Bronchial epithelial cell (primary cell): ENCODE data around the gene CMTM4. TPM values are rescaled to one million over a fixed set of nuclear protein-coding genes. Genes with fewer than 3 reads are reported as not detected.
"Not testable (repeated sequence)": the region's sequence is repeated elsewhere in the genome, so short reads cannot be mapped to it uniquely, and the experiment has no call there.

Experiments used
- DNase-seq: peaks from one replicate; pipeline ENCODE4 v3.0.0-alpha.2; 2010; ENCODE audit warnings: low read depth
- FAIRE-seq: peaks from 2 replicates; lab custom pipeline; 2011; peaks lifted over from hg19 to GRCh38; lab: Jason Lieb, UNC
- H3K27me3 ChIP-seq: 2 replicates; pipeline ENCODE4 v1.5.1; 2011; ENCODE audit warnings: low read length; ENCODE audit not compliant: control insufficient read depth, insufficient read depth
- H3K36me3 ChIP-seq: 2 replicates; pipeline ENCODE4 v1.5.1; 2011; ENCODE audit warnings: low read length; ENCODE audit not compliant: control insufficient read depth, insufficient read depth
- H3K4me3 ChIP-seq: 2 replicates; pipeline ENCODE4 v1.5.1; 2011; ENCODE audit warnings: mild to moderate bottlenecking, low read depth, low read length, control low read depth
- total RNA-seq: library from RNA; depleted of rRNA; stranded (reverse); fragments of >200 nt; gene quantifications from 2 replicates; pipeline ENCODE4 v1.2.1, GENCODE V29; 2014
- TF ChIP-seq, protein P1 (sequence below): IDR thresholded peaks from 2 replicates; pipeline ENCODE4 v1.5.1; 2011; ENCODE audit warnings: mild to moderate bottlenecking, moderate library complexity, low read length, control low read depth, inconsistent platforms; ENCODE audit not compliant: insufficient read depth, severe bottlenecking

Gene CMTM4
- total RNA-seq, 1 donor from 2014 or later, result 83.2 TPM

DNA sequence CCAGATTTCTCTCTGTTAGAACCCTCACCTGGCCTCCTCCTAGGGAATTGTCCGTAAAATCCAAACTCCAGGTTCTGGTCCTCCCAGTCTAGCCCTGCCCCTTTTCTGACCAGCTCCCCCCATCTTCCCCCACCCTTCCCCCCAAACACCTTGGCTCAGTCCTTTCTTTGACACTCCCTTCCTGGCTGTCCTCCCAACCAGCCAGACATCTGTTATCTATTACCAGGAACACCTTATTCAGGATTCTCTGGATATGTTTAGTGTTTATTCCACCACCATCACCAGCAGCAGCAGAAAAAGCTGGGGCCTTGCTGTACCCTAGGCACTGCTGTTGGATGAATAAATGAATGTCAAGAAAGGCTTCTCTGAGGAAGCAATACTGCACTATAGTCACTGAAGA is 96.1 kb downstream of the CMTM4 start:
- DNase-seq (no peak), FAIRE-seq (no peak)
- TF ChIP-seq, protein P1, sequence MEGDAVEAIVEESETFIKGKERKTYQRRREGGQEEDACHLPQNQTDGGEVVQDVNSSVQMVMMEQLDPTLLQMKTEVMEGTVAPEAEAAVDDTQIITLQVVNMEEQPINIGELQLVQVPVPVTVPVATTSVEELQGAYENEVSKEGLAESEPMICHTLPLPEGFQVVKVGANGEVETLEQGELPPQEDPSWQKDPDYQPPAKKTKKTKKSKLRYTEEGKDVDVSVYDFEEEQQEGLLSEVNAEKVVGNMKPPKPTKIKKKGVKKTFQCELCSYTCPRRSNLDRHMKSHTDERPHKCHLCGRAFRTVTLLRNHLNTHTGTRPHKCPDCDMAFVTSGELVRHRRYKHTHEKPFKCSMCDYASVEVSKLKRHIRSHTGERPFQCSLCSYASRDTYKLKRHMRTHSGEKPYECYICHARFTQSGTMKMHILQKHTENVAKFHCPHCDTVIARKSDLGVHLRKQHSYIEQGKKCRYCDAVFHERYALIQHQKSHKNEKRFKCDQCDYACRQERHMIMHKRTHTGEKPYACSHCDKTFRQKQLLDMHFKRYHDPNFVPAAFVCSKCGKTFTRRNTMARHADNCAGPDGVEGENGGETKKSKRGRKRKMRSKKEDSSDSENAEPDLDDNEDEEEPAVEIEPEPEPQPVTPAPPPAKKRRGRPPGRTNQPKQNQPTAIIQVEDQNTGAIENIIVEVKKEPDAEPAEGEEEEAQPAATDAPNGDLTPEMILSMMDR, result no peak
- H3K27me3 ChIP-seq, result no peaks in the 10 kb centered on the region
- H3K36me3 ChIP-seq, result no peaks in the 10 kb centered on the region
- H3K4me3 ChIP-seq, result no peak overlapping the region

DNA sequence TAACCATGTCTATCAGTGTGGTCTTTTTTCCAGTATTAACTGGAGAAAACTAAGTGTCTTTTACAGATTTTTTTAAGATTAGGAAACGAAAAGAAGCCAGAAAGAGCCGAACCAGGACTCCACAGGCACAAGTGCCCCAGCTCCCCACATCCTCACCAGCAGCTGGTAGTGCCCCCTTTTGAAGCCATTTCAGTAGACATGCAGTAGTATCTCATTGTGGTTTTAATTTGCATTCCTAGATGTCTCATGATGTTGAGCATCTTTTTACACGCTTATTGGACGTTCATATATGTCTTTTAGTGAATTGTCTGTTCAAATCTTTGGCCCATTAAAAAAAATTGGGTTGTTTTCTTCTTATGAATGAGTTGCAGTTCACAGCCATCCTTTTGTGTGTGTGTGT is 96.8 kb downstream of the CMTM4 start:
- TF ChIP-seq, protein P1, result no peak
- no peak for DNase-seq
- Histone ChIP-seq H3K36me3 (no peaks in the 10 kb centered on the region), H3K27me3 (no peaks in the 10 kb centered on the region), H3K4me3 (no peak overlapping the region)
- no peak for FAIRE-seq

DNA sequence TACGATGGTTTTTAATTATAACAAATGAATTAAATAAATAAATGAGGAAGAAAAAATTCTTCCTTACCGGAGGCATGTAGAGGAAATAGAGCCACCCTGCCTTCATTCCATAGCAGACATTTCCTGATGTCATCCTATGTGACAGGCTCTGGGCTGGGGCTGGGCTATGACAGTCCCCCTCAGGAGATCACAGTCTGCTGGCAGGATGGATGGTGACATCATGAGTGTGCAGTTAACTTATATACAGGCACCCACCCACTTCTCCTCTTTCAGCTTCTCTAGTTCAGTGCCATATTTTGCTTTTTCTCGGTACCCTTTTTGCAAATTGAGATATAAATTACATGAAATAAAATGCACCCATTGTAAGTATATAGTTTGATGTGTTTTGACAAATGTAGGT is 98.4 kb downstream of the CMTM4 start:
- DNase-seq, result no peak
- TF ChIP-seq, protein P1, result no peak
- Histone ChIP-seq H3K36me3 (no peaks in the 10 kb centered on the region), H3K4me3 (no peak overlapping the region), H3K27me3 (no peaks in the 10 kb centered on the region)
- FAIRE-seq, result no peak

DNA sequence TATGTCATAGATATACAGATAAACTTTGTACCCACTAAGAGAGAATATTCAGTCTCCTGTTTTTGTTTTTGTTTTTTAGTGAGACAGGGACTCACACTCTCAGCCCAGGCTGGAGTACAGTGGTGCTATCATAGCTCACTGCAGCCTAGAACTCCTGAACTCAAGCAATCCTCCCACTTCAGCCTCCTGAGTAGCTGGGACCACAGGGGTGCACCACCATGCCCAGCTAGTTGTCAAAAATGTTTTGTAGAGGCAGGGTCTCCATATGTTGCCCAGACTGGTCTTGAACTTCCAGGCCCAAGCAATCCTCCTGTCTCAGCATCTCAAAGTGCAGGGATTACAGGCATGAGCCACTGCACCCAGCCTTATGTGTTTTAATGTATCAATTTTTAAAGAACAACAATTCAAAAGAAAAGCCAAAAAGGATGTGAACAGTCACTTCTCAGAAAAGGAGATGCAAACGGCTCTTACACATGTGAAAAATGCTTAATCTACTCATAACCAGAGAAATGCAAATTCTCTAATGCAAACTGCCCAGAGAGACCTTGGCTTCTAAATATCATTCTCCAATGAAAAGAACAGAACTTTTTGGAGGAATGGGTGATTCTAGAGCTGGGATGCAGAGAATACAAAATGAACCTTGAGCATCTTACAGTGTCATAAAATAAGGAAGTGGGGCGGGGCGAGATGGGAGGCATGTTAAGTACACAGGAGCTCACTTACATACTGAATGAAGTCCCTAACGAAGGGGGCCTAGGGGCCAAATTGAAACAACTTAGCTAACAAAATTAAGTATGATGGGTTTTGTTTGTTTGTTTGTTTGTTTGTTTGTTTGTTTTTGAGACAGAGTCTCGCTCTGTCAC is 99.3 kb downstream of the CMTM4 start:
- TF ChIP-seq, protein P1, result no peak
- Histone ChIP-seq H3K4me3 (no peak overlapping the region), H3K36me3 (no peaks in the 10 kb centered on the region), H3K27me3 (no peaks in the 10 kb centered on the region)
- FAIRE-seq, result no peak
- no peak for DNase-seq

DNA sequence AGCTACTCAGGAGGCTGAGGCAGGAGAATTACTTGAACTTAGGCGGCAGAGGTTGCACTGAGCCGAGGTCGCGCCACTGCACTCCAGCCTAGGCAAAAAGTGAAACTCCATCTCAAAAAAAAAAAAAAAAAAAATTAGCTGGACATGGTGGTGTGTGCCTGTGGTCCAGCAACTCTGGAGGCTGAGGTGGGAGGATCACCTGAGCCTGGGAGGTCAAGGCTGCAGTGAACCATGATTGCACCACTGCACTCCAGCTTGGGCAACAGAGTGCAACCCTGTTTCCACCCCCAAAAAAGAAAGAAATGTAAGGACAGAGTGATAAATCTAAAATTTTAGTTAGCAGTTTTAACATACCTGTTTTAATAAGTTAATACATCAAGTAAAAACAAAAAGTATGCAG is 100.0 kb downstream of the CMTM4 start:
- not testable (repeated sequence) for H3K27me3 ChIP-seq, DNase-seq, H3K36me3 ChIP-seq, H3K4me3 ChIP-seq, FAIRE-seq

DNA sequence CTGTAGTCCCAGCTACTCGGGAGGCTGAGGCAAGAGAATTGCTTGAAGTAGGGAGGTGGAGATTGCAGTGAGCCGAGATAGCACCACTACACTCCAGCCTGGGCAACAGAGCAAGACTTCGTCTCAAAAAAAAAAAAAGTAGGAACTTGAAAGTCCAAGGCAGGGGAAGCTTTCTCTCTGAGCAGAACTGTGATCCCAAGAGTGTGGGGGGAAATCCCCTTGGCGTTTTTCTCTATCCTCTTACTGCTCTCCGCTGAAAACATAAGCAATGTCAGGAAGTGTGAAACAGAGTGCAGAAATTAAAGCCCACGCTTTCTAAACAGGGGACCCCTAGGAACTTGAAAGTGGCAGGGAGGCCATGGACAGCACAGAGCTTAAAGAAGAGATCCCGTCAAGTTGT is 101.8 kb downstream of the CMTM4 start:
- H3K36me3 ChIP-seq, result no peaks in the 10 kb centered on the region
- DNase-seq (no peak), FAIRE-seq (no peak)
- TF ChIP-seq, protein P1, result no peak
- H3K4me3 ChIP-seq, result no peak overlapping the region
- no peaks in the 10 kb centered on the region for H3K27me3 ChIP-seq
